Measurements from ENCODE around the gene ANKZF1. TPM values are rescaled to one million over a fixed set of nuclear protein-coding genes. Genes with fewer than 3 reads are reported as not detected.

ANKZF1 gene
- total RNA-seq, 4 donors from 2014 or later = 20.4 to 34.1 (median 27.6) TPM

- WGBS = 17% methylated on average over 16 of the region's 22 CpGs
- Histone ChIP-seq H3K4me3 (peak overlapping the region; percentile 71 to 97 (median 78)), H3K9me3 (no peaks in the 10 kb centered on the region), H3K27ac (replicated peaks in 1 of 4) (peak overlapping the region; percentile 90 to 99 (median 96)), H3K36me3 (peaks cover 0 to 43% (median 39%) of the 10 kb centered on the region in 4 donors), H3K27me3 (peaks cover 0 to 2% (median 0%) of the 10 kb centered on the region in 4 donors), H3K4me1 (peaks cover 17 to 24% (median 23%) of the 10 kb centered on the region in 4 donors)
- intact Hi-C loops (cut with DNase I) = loop anchor here (2.0 to 5.0 kb wide), 2 partner anchors 29 to 45 kb away; partner anchors contain the start of genes NHEJ1 and RETREG2
- TF ChIP-seq EP300 (IDR thresholded peaks at IDR 0.05) (peak; percentile 5), POLR2AphosphoS5 (IDR thresholded peaks at IDR 0.05) (no peak)
- DNase-seq (ENCODE audit: extremely low spot score) = peak; percentile 62
Measured at GRCh38 chr2:219207134-219207883, 22.3 kb upstream of the ANKZF1 start.

DNA sequence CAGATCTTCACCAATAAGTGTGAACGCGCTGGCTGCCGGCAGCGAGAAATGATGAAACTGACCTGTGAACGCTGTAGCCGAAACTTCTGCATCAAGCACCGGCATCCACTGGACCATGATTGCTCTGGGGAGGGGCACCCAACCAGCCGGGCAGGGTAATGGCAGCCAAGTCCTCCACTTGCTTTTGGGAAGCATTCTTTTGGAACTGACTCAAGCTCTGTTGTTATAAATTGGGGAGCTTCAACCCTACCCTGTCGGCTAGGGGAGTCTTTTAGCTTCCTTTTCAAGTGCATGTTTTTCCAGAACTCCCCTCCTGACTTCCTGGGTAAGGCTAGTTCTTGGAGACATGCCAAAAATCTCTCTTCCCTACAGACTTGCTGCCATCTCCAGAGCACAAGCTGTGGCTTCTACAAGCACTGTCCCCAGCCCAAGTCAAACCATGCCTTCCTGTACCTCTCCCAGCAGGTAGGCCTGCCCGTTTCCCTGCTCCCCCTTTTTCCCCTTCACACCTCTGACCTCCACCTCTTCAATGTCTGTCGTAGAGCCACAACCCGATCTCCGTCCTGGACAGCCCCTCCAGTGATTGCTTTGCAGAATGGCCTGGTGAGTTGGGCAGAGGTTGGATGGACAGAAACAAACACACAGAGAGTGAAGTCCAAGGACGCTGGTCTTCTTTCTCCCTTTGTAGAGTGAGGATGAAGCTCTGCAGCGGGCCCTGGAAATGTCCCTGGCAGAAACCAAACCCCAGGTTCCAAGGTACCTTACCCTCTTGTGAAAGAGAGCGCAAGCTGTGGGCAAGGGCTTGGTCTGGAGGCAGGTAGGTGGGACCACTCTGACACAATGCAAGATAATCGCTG lies 21.5 kb upstream of the ANKZF1 start:
- Histone ChIP-seq H3K4me3 (peak overlapping the region in 3 of 4 donors; percentile 76 to 97 (median 81)), H3K9me3 (no peaks in the 10 kb centered on the region), H3K27ac (replicated peaks in 1 of 4) (peak overlapping the region; percentile 90 to 99 (median 96)), H3K36me3 (peaks cover 4 to 51% (median 47%) of the 10 kb centered on the region in 4 donors), H3K27me3 (peaks cover 0 to 2% (median 0%) of the 10 kb centered on the region in 4 donors), H3K4me1 (peaks cover 17 to 24% (median 23%) of the 10 kb centered on the region in 4 donors)
- WGBS = 58% methylated on average over 17 of the region's 17 CpGs
- DNase-seq (ENCODE audit: extremely low spot score) = peak; percentile 87
- intact Hi-C loops (cut with DNase I) = loop anchor here (2.0 to 5.0 kb wide), 2 partner anchors 29 to 46 kb away; partner anchors contain the start of genes NHEJ1 and RETREG2
- no peak for TF ChIP-seq CTCF (IDR thresholded peaks at IDR 0.05)
- no peak for TF ChIP-seq POLR2AphosphoS5 (IDR thresholded peaks at IDR 0.05)
- TF ChIP-seq POLR2A (IDR thresholded peaks at IDR 0.05; ENCODE audit: low read depth) = no peak
- TF ChIP-seq EP300 (IDR thresholded peaks at IDR 0.05) = no peak

DNA sequence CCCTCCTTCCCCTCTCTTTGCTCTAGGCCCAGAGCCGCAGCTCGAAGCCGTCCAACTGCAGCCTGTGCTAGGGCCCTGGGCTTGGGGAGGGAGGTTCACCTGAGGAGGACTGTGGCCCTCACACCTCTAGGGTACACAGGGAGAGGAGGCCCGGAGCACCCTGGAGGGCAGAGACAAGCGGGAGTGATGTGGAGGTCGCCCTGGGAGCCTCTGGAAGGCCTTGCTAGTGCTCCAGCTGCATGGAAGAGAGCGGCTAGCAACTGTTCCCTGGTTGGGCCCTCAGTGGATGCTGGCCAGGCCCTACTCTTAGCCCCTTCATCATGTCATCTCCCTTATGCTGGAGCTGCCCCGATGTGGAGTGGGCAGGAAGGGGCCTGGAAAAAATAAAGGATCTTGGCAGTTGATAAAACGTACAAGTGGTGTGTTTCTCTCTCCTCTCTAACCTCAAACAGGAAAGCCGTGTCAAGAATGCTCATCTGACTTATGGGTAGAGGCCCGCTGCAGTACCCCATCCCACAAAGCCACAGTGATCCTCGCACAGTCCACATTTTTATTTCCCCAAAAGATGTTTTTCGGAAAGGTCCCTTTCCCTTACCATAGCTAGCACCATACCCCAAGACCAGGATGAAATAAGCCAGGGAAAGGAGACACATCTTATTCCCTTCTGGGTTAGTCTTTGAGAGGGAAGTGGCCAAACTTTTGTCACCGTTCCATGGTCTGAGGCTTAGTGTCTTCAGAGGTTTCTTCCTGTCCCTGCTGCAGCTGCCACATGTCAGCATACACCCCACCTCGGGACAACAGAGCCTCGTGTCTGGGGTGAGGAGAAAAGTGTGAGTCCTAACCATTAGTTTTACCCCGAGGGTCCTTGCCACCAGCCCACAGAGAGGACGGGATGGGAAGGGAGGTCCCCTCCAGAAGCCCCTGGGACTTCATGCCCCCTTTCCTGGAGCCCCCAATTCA lies 20.1 kb upstream of the ANKZF1 start:
- Histone ChIP-seq H3K27ac (replicated peaks in 1 of 4) (peak overlapping the region in 1 of 4 donors; percentile 94), H3K27me3 (peaks cover 0 to 2% (median 0%) of the 10 kb centered on the region in 4 donors), H3K9me3 (no peaks in the 10 kb centered on the region), H3K36me3 (peaks cover 13 to 65% (median 61%) of the 10 kb centered on the region in 4 donors), H3K4me3 (no peak overlapping the region), H3K4me1 (peaks cover 17 to 24% (median 23%) of the 10 kb centered on the region in 4 donors)
- TF ChIP-seq CTCF (IDR thresholded peaks at IDR 0.05) = no peak
- no peak for TF ChIP-seq POLR2AphosphoS5 (IDR thresholded peaks at IDR 0.05)
- no peak for TF ChIP-seq POLR2A (IDR thresholded peaks at IDR 0.05; ENCODE audit: low read depth)
- peak; percentile 66 for DNase-seq (ENCODE audit: extremely low spot score)
- intact Hi-C loops (cut with DNase I) = loop anchor here (5.0 kb wide), 1 partner anchor 47 kb away; the partner anchor contains the start of gene NHEJ1
- 80% methylated on average over 16 of the region's 18 CpGs for WGBS

DNA sequence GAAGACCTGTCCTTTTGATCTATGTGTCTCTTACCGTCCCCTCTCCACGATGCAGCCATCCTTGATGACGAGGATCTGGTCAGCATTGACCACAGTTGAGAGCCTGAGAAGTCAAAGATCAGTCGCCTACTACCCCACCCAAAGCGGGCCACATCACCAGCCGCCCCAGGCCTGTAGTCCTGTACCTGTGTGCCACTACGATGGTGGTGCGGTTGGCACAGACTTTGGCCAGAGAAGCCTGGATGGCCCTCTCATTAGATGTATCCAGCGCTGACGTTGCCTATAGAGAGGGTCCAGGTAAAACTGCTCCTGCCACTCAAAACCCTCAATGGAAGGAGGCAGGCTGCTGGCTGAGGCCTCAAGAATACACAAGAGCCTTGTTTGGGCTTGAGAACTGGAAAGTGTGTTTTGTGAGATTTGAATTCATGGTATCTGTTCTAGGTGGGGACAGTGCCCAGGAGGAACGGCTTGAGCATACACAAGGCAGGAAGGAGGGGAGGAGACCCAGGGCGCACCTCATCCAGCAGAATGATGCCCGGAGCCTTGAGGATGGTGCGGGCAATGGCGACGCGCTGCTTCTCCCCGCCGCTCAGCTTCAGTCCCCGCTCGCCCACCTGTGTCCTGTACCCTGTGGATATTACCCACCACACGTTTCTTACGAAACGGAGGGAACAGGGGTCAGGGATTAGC lies 19.3 kb upstream of the ANKZF1 start:
- peaks cover 0 to 2% (median 0%) of the 10 kb centered on the region in 4 donors for H3K27me3 ChIP-seq
- H3K4me3 ChIP-seq = no peak overlapping the region
- no peaks in the 10 kb centered on the region for H3K9me3 ChIP-seq
- peaks cover 16 to 73% (median 69%) of the 10 kb centered on the region in 4 donors for H3K36me3 ChIP-seq
- 92% methylated on average over 23 of the region's 24 CpGs for WGBS
- TF ChIP-seq CTCF (IDR thresholded peaks at IDR 0.05) (no peak), POLR2A (IDR thresholded peaks at IDR 0.05; ENCODE audit: low read depth) (no peak), EP300 (IDR thresholded peaks at IDR 0.05) (no peak), POLR2AphosphoS5 (IDR thresholded peaks at IDR 0.05) (no peak)
- peak; percentile 47 for DNase-seq (ENCODE audit: extremely low spot score)
- H3K4me1 ChIP-seq = peaks cover 17 to 25% (median 23%) of the 10 kb centered on the region in 4 donors
- peak overlapping the region in 1 of 4 donors; percentile 30 for H3K27ac ChIP-seq (replicated peaks in 1 of 4)
- intact Hi-C loops (cut with DNase I) = no loop called here
